IMR-90 (cell line): ENCODE results near the gene TSPAN1. TPM values are rescaled to one million over a fixed set of nuclear protein-coding genes. Genes with fewer than 3 reads are reported as not detected.

Experiments
- ATAC-seq: fragments of 200-7000 bp; cut with Tn5 transposase; 2 replicates; pipeline ENCODE4 v1.9.1; 2020; ENCODE audit warnings: low read depth, mild to moderate bottlenecking, moderate library complexity
- BruUV-seq: library from RNA; stranded (reverse); fragments of 400-500 nt; replicated peaks from 2 replicates; lab custom pipeline; 2021; lab: Mats Ljungman, UMichigan
- CTCF ChIA-PET: fragments of 300-600 bp; formaldehyde crosslinking; extraction: SDS; loops from one replicate; lab custom pipeline; 2021; ENCODE audit warnings: antibody characterized with exemption; lab: Yijun Ruan, JAX
- POLR2A ChIA-PET: fragments of 300-600 bp; sonication (Branson Sonifier 250); formaldehyde crosslinking; loops from one replicate; lab custom pipeline; 2022; ENCODE audit warnings: antibody characterized with exemption; ENCODE audit not compliant: unreplicated experiment; lab: Charles Lee
- DNase-seq: peaks from one replicate; pipeline ENCODE4 v3.0.0; 2013
- H2AFZ ChIP-seq: replicated peaks from 2 replicates; pipeline ENCODE3; 2013; ENCODE audit warnings: low read length, mild to moderate bottlenecking; ENCODE audit not compliant: poor library complexity
- H2AK5ac ChIP-seq: 2 replicates; pipeline ENCODE4 v1.6.1; 2013; ENCODE audit warnings: low read depth, low read length, inconsistent platforms
- H2AK9ac ChIP-seq: replicated peaks from 2 replicates; pipeline ENCODE3; 2013; ENCODE audit warnings: mild to moderate bottlenecking, low read depth, low read length, moderate library complexity; ENCODE audit not compliant: poor library complexity
- H2BK120ac ChIP-seq: 2 replicates; pipeline ENCODE4 v1.6.1; 2013; ENCODE audit warnings: low read depth, low read length, inconsistent platforms
- H2BK15ac ChIP-seq: 3 replicates; pipeline ENCODE4 v1.6.1; 2013; ENCODE audit warnings: low read depth, low read length, inconsistent platforms
- H2BK20ac ChIP-seq: 2 replicates; pipeline ENCODE4 v1.6.1; 2013; ENCODE audit warnings: low read depth, mild to moderate bottlenecking, inconsistent platforms, low read length, moderate library complexity
- H2BK5ac ChIP-seq: 2 replicates; pipeline ENCODE4 v1.6.1; 2013; ENCODE audit warnings: mild to moderate bottlenecking, low read depth, low read length, inconsistent platforms; ENCODE audit not compliant: poor library complexity, severe bottlenecking
- H3K14ac ChIP-seq: replicated peaks from 2 replicates; pipeline ENCODE4 v1.6.1; 2013; ENCODE audit warnings: low read depth, low read length, inconsistent platforms
- H3K18ac ChIP-seq: 2 replicates; pipeline ENCODE4 v1.6.1; 2013; ENCODE audit warnings: low read depth, low read length, control low read depth
- H3K23ac ChIP-seq: 2 replicates; pipeline ENCODE4 v1.6.1; 2013; ENCODE audit warnings: low read depth, low read length, inconsistent platforms
- H3K27ac ChIP-seq: 2 replicates; pipeline ENCODE4 v1.5.1; 2013; ENCODE audit warnings: mild to moderate bottlenecking, control low read depth, low read length; ENCODE audit not compliant: insufficient read depth
- H3K27me3 ChIP-seq: 2 replicates; pipeline ENCODE4 v1.6.1; 2013; ENCODE audit warnings: low read length; ENCODE audit not compliant: control insufficient read depth, insufficient read depth
- H3K36me3 ChIP-seq: 2 replicates; pipeline ENCODE4 v1.6.1; 2013; ENCODE audit warnings: low read length, mixed read lengths; ENCODE audit not compliant: control insufficient read depth, insufficient read depth
- H3K4ac ChIP-seq: 2 replicates; pipeline ENCODE4 v1.6.1; 2013; ENCODE audit warnings: low read depth, low read length, inconsistent platforms
- H3K4me1 ChIP-seq: 2 replicates; pipeline ENCODE4 v1.6.1; 2013; ENCODE audit warnings: low read length, mixed read lengths; ENCODE audit not compliant: control insufficient read depth, insufficient read depth
- H3K4me2 ChIP-seq: 2 replicates; pipeline ENCODE4 v1.6.1; 2013; ENCODE audit warnings: low read depth, mild to moderate bottlenecking, control low read depth, low read length, moderate library complexity
- H3K4me3 ChIP-seq: 2 replicates; pipeline ENCODE4 v1.5.1; 2013; ENCODE audit warnings: low read depth, mild to moderate bottlenecking, control low read depth, low read length, moderate library complexity; ENCODE audit not compliant: insufficient read depth
- H3K56ac ChIP-seq: 2 replicates; pipeline ENCODE4 v1.6.1; 2013; ENCODE audit warnings: low read length, inconsistent platforms; ENCODE audit not compliant: insufficient read depth; ENCODE audit errors: extremely low read depth
- H3K79me1 ChIP-seq, 2 experiments: 2 replicates each; pipeline ENCODE4 v1.6.1; 2013; ENCODE audit warnings: low read length in 2 of 2, inconsistent platforms in 1 of 2, low read depth in 1 of 2
- H3K9ac ChIP-seq: 2 replicates; pipeline ENCODE4 v1.6.1; 2013; ENCODE audit warnings: low read depth, low read length, control low read depth
- H3K9me1 ChIP-seq: 2 replicates; pipeline ENCODE4 v1.6.1; 2013; ENCODE audit warnings: low read length, inconsistent platforms; ENCODE audit not compliant: insufficient read depth
- H3K9me3 ChIP-seq: 2 replicates; pipeline ENCODE4 v1.6.1; 2013; ENCODE audit warnings: low read length; ENCODE audit not compliant: control insufficient read depth, insufficient read depth
- H4K20me1 ChIP-seq: 2 replicates; pipeline ENCODE4 v1.6.1; 2013; ENCODE audit warnings: low read length, inconsistent platforms; ENCODE audit not compliant: insufficient read depth
- H4K5ac ChIP-seq: 2 replicates; pipeline ENCODE4 v1.6.1; 2013; ENCODE audit warnings: mild to moderate bottlenecking, low read depth, low read length, control low read depth
- H4K8ac ChIP-seq, 2 experiments: 2 replicates each; pipeline ENCODE4 v1.6.1; 2013; ENCODE audit warnings: low read depth in 2 of 2, low read length in 2 of 2, control low read depth in 1 of 2, inconsistent platforms in 1 of 2
- H4K91ac ChIP-seq: 2 replicates; pipeline ENCODE4 v1.6.1; 2013; ENCODE audit warnings: low read depth, low read length, inconsistent platforms; ENCODE audit not compliant: insufficient read depth
- BHLHE40 ChIP-seq: fragments of 150-350 bp; IDR thresholded peaks from 2 replicates; pipeline ENCODE4 v1.6.1; 2016; ENCODE audit warnings: mild to moderate bottlenecking, low read depth, low read length
- CEBPB ChIP-seq: IDR thresholded peaks from 2 replicates; pipeline ENCODE4 v1.6.1; 2012; ENCODE audit warnings: low read depth, low read length, improper control_type of control experiment
- CHD1 ChIP-seq: IDR thresholded peaks from 2 replicates; pipeline ENCODE4 v1.6.1; 2012; ENCODE audit warnings: low read depth, low read length, improper control_type of control experiment
- CTCF ChIP-seq: conservative IDR thresholded peaks from 2 replicates; pipeline ENCODE4 v1.5.1; 2012; ENCODE audit warnings: mild to moderate bottlenecking, low read depth, low read length, improper control_type of control experiment
- ELK1 ChIP-seq: fragments of 150-350 bp; IDR thresholded peaks from 2 replicates; pipeline ENCODE4 v1.6.1; 2016; ENCODE audit warnings: low read depth, mild to moderate bottlenecking, low read length, moderate library complexity, borderline replicate concordance
- FOS ChIP-seq: fragments of 150-350 bp; IDR thresholded peaks from 2 replicates; pipeline ENCODE4 v1.6.1; 2016; ENCODE audit warnings: low read depth, low read length
- MAFK ChIP-seq: IDR thresholded peaks from 2 replicates; pipeline ENCODE4 v1.6.1; 2012; ENCODE audit warnings: low read depth, low read length, improper control_type of control experiment
- MAZ ChIP-seq: IDR thresholded peaks from 2 replicates; pipeline ENCODE4 v1.6.1; 2012; ENCODE audit warnings: low read depth, mild to moderate bottlenecking, low read length, improper control_type of control experiment, moderate library complexity, borderline replicate concordance
- MXI1 ChIP-seq: IDR thresholded peaks from 2 replicates; pipeline ENCODE4 v1.6.1; 2012; ENCODE audit warnings: low read depth, mild to moderate bottlenecking, low read length, moderate library complexity, borderline replicate concordance
- NFE2L2 ChIP-seq: fragments of 150-350 bp; IDR thresholded peaks from 2 replicates; pipeline ENCODE4 v1.6.1; 2016; ENCODE audit warnings: low read depth, mild to moderate bottlenecking, low read length
- POLR2A ChIP-seq: IDR thresholded peaks from 2 replicates; pipeline ENCODE4 v1.6.1; 2012; ENCODE audit warnings: mild to moderate bottlenecking, low read depth, low read length
- RAD21 ChIP-seq: IDR thresholded peaks from 2 replicates; pipeline ENCODE4 v1.6.1; 2012; ENCODE audit warnings: low read length, improper control_type of control experiment
- RCOR1 ChIP-seq: IDR thresholded peaks from 2 replicates; pipeline ENCODE4 v1.6.1; 2012; ENCODE audit warnings: mild to moderate bottlenecking, low read length, improper control_type of control experiment; ENCODE audit not compliant: insufficient replicate concordance
- RFX5 ChIP-seq: IDR thresholded peaks from 2 replicates; pipeline ENCODE4 v1.8.0; 2012; ENCODE audit warnings: low read depth, mild to moderate bottlenecking, low read length, moderate library complexity
- SMC3 ChIP-seq: fragments of 150-350 bp; IDR thresholded peaks from 2 replicates; pipeline ENCODE4 v1.6.1; 2016; ENCODE audit warnings: low read depth, mild to moderate bottlenecking, antibody characterized with exemption, low read length, moderate library complexity
- USF2 ChIP-seq: fragments of 150-350 bp; IDR thresholded peaks from 2 replicates; pipeline ENCODE4 v1.6.1; 2017; ENCODE audit warnings: mild to moderate bottlenecking, antibody characterized with exemption, low read length, low read depth
- WGBS, 2 experiments: methylation state at CpG; one replicate each; pipeline versions ENCODE4 v1.1.5 to v1.1.7; 2013; ENCODE audit warnings: missing lambda C conversion rate in 2 of 2; ENCODE audit not compliant: insufficient read length in 1 of 2; ENCODE audit errors: extremely low coverage in 2 of 2; 5-methylcytosine and 5-hydroxymethylcytosine counted together
- dilution Hi-C: fragments of 300-500 bp; cut with HindIII; formaldehyde crosslinking; loops from one replicate; pipeline ENCODE4 v1.14.3; 2018; ENCODE audit warnings: low sequenced_read_pairs; ENCODE audit not compliant: unreplicated experiment
- in situ Hi-C: fragments of 300-500 bp; cut with MboI; formaldehyde crosslinking; loops from 3 replicates; pipeline ENCODE4 v1.14.3; 2019; ENCODE audit warnings: low sequenced_read_pairs, inconsistent platforms, mixed read lengths
- intact Hi-C: fragments of 100-400 bp; cut with micrococcal nuclease; formaldehyde crosslinking; loops from 2 replicates; pipeline ENCODE4 v1.10.0; 2022
- polyA plus RNA-seq, 3 experiments: library from polyadenylated mRNA; depleted of rRNA; stranded (reverse); fragments of >200 nt; gene quantifications; 2 replicates each; pipeline ENCODE4 v1.2.3, GENCODE V29; 2012; ENCODE audit warnings: low replicate concordance in 1 of 3
- total RNA-seq: library from RNA; depleted of rRNA; stranded (reverse); fragments of >200 nt; gene quantifications from 2 replicates; pipeline ENCODE4 v1.2.3, GENCODE V29; 2012

Gene TSPAN1
- total and polyA plus RNA-seq, 2 of the 4 experiments (the other 2 are of a cell fraction), result 0.18 to 0.82 TPM

- Histone ChIP-seq H2AFZ (no peak overlapping the region), H3K23ac (no peak overlapping the region), H2BK120ac (no peak overlapping the region), H3K9me1 (0 out of 2 replicates have a peak, but pooled peaks cover under 1% of the 10 kb centered on the region), H4K8ac (no peak overlapping the region), H3K4ac (no peak overlapping the region), H3K4me1 (no peaks in the 10 kb centered on the region), H4K20me1 (no peaks in the 10 kb centered on the region), H3K56ac (no peak overlapping the region), H3K18ac (no peak overlapping the region), H4K5ac (no peak overlapping the region), H2AK5ac (no peak overlapping the region), H3K4me2 (no peak overlapping the region), H2BK20ac (no peak overlapping the region), H3K14ac (no peak overlapping the region), H3K79me1 (no peaks in the 10 kb centered on the region; a peak in 1 of 4 replicates), H3K4me3 (no peak overlapping the region), H2BK5ac (no peak overlapping the region), H4K91ac (no peak overlapping the region), H3K36me3 (no peaks in the 10 kb centered on the region; the same call in 1 of the 2 replicates), H3K27me3 (no peaks in the 10 kb centered on the region), H2BK15ac (no peak overlapping the region), H3K9me3 (no peaks in the 10 kb centered on the region), H3K9ac (no peak overlapping the region), H2AK9ac (no peak overlapping the region), H3K27ac (no peak overlapping the region)
- TF ChIP-seq MXI1 (no peak), CEBPB (no peak), FOS (no peak), NFE2L2 (no peak), USF2 (no peak), SMC3 (no peak), RAD21 (no peak), ELK1 (no peak), RCOR1 (no peak), MAFK (no peak), MAZ (no peak), POLR2A (no peak), RFX5 (no peak), CTCF (no peak), BHLHE40 (no peak), CHD1 (no peak)
- ATAC-seq (no peak), DNase-seq (no peak)
- dilution Hi-C loops (no loop called here), intact Hi-C loops (no loop called here), in situ Hi-C loops (no loop called here)
- ChIA-PET CTCF (interaction anchor here (1.8 to 3.1 kb wide), 2 partner anchors 22 to 43 kb away, joined by 6 to 21 read pairs; partner anchors contain the start of gene RAD54L), POLR2A (no interaction called here)
- WGBS, 2 experiments, result 89% methylated on average over 1 of the region's 4 CpGs; no CpG with 5 or more reads in 1 of the 2 experiments
- no TSS peak for BruUV-seq
Observed at GRCh38 chr1:46224966-46225365, 50.1 kb downstream of the TSPAN1 start.
